ENCODE results near the gene STK38L. TPM values are rescaled to one million over a fixed set of nuclear protein-coding genes. Genes with fewer than 3 reads are reported as not detected.

STK38L gene
- total and polyA plus RNA-seq, 9 of the 15 experiments (the other 6 are each of a cell fraction or from before 2014, with no cell fraction given): 2.6 to 10.7 (median 6.9) TPM

GRCh38 chr12:27305673-27306456, 61.8 kb downstream of the STK38L start:
- no peaks in the 10 kb centered on the region for H4K20me1 ChIP-seq (replicated peaks; ENCODE audit: control insufficient read depth, insufficient read depth, low read length)
- H3K9ac ChIP-seq (ENCODE audit: insufficient read depth in 1 of 2, low read depth in 2 of 2, low read length in 2 of 2): no peak overlapping the region
- TF ChIP-seq NCOA1 (IDR thresholded peaks at IDR 0.05; ENCODE audit: low read depth) (no peak), DEAF1 (CRISPR knock-in tag; IDR thresholded peaks at IDR 0.05) (peak; percentile 58), CBX5 (IDR thresholded peaks at IDR 0.05; ENCODE audit: borderline replicate concordance, low read depth) (no peak), RAD21 (CRISPR knock-in tag; conservative IDR thresholded peaks at IDR 0.05 in 1 of 2, IDR thresholded peaks at IDR 0.05 in 1 of 2) (peak; percentile 62 to 63), VEZF1 (CRISPR knock-in tag; IDR thresholded peaks at IDR 0.05) (no peak), CTCF (IDR thresholded peaks at IDR 0.05 in 2 of 3, conservative IDR thresholded peaks at IDR 0.05 in 1 of 3; ENCODE audit: insufficient read depth in 2 of 3, low read depth in 1 of 3, low read length in 3 of 3) (peak in 2 of 3 experiments; percentile 42 to 64; a peak in 3 of 6 replicates), RERE (CRISPR knock-in tag; IDR thresholded peaks at IDR 0.05; ENCODE audit: borderline replicate concordance) (no peak)
- no peaks in the 10 kb centered on the region for H3K79me2 ChIP-seq (ENCODE audit: control insufficient read depth, insufficient read depth, low read length)
- ChIA-PET CTCF (ENCODE audit: low intra/inter-chr PET ratio) (interaction anchor here (0.6 to 1.1 kb wide), 5 partner anchors 12 to 452 kb away, joined by 3 to 5 read pairs (median 3); no protein-coding TSS in a partner anchor), POLR2A (interaction anchor here (0.6 to 2.2 kb wide), 5 partner anchors 11 to 417 kb away, joined by 3 to 8 read pairs (median 3); no protein-coding TSS in a partner anchor)
- no peaks in the 10 kb centered on the region for H3K9me1 ChIP-seq (ENCODE audit: control insufficient read depth, insufficient read depth, low read length)
- H3K9me3 ChIP-seq (replicated peaks; ENCODE audit: control insufficient read depth, insufficient read depth, low read depth, low read length): no peaks in the 10 kb centered on the region
- BruUV-seq (replicated peaks): no TSS peak
- H3K4me1 ChIP-seq (replicated peaks in 1 of 2; ENCODE audit: control insufficient read depth in 2 of 2, insufficient read depth in 2 of 2, low read length in 2 of 2): no peaks in the 10 kb centered on the region; a peak in 1 of 5 replicates
- ATAC-seq: no peak
- no peaks in the 10 kb centered on the region; the same call in 2 of the 3 replicates for H3K36me3 ChIP-seq (ENCODE audit: control insufficient read depth, insufficient read depth, low read length)
- peak in 2 of 4 experiments; percentile 10 to 34 for DNase-seq (ENCODE audit: extremely low read depth in 1 of 4, low spot score in 3 of 4)
- H3K4me2 ChIP-seq (ENCODE audit: insufficient read depth, low read length): no peak overlapping the region
- H3K27me3 ChIP-seq (ENCODE audit: control insufficient read depth in 2 of 2, insufficient read depth in 2 of 2, low read length in 2 of 2): no peaks in the 10 kb centered on the region
- no peak overlapping the region for H3K4me3 ChIP-seq
- intact Hi-C loops (cut with micrococcal nuclease) (loop anchor here (2.0 to 10.0 kb wide), 3 partner anchors 161 to 451 kb away; partner anchors contain the start of gene TM7SF3), in situ Hi-C loops (cut with MboI) (no loop called here)
- no peak overlapping the region for H2AFZ ChIP-seq (ENCODE audit: low read depth, low read length)
- 63% methylated on average over 1 of the region's 1 CpG for WGBS (ENCODE audit: insufficient coverage, low coverage, missing lambda C conversion rate)
- FAIRE-seq: no peak
- H3K27ac ChIP-seq (ENCODE audit: extremely low read depth, low read depth, low read length): no peak overlapping the region

Data from K562 (cell line).